H1 (cell line): ENCODE measurements around the gene MISFA. TPM values are rescaled to one million over a fixed set of nuclear protein-coding genes. Genes with fewer than 3 reads are reported as not detected.
"Not testable (repeated sequence)": the region's sequence is repeated elsewhere in the genome, so short reads cannot be mapped to it uniquely, and the experiment has no call there.

ENCODE experiments used
- CTCF ChIA-PET: fragments of 300-600 bp; sonication (Branson Sonifier 250); formaldehyde crosslinking; loops from one replicate; lab custom pipeline; 2021; ENCODE audit not compliant: partially characterized antibody; lab: Charles Lee
- POLR2A ChIA-PET: fragments of 300-600 bp; sonication (Branson Sonifier 250); formaldehyde crosslinking; loops from one replicate; lab custom pipeline; 2021; ENCODE audit warnings: inconsistent platforms; ENCODE audit not compliant: partially characterized antibody; lab: Charles Lee
- DNase-seq, 2 experiments: peaks; one replicate each; pipeline versions ENCODE4 v3.0.0 to v3.0.0-alpha.2; 2010 to 2022; ENCODE audit warnings: low spot score in 2 of 2, low read depth in 1 of 2, mixed read lengths in 1 of 2
- FAIRE-seq: peaks from 2 replicates; lab custom pipeline; 2011; peaks lifted over from hg19 to GRCh38; lab: Jason Lieb, UNC
- H2AFZ ChIP-seq: 2 replicates; pipeline ENCODE4 v1.8.1; 2012; ENCODE audit warnings: low read length, inconsistent platforms
- H2AK5ac ChIP-seq: 2 replicates; pipeline ENCODE4 v1.6.1; 2013; ENCODE audit warnings: low read depth, low read length
- H2BK120ac ChIP-seq: replicated peaks from 2 replicates; pipeline ENCODE3; 2013; ENCODE audit warnings: low read depth, low read length, inconsistent platforms
- H2BK12ac ChIP-seq: 2 replicates; pipeline ENCODE4 v1.6.1; 2013; ENCODE audit warnings: low read depth, low read length
- H2BK15ac ChIP-seq: 2 replicates; pipeline ENCODE4 v1.6.1; 2013; ENCODE audit warnings: low read length
- H2BK20ac ChIP-seq: 2 replicates; pipeline ENCODE4 v1.6.1; 2013; ENCODE audit warnings: low read length
- H2BK5ac ChIP-seq: 2 replicates; pipeline ENCODE4 v1.6.1; 2013; ENCODE audit warnings: low read depth, low read length
- H3K14ac ChIP-seq: 2 replicates; pipeline ENCODE4 v1.6.1; 2013; ENCODE audit warnings: inconsistent platforms; ENCODE audit not compliant: insufficient read length
- H3K18ac ChIP-seq: 2 replicates; pipeline ENCODE4 v1.6.1; 2013; ENCODE audit warnings: low read length; ENCODE audit errors: extremely low read depth
- H3K23ac ChIP-seq: 2 replicates; pipeline ENCODE4 v1.6.1; 2013; ENCODE audit warnings: inconsistent platforms; ENCODE audit not compliant: insufficient read length
- H3K23me2 ChIP-seq: 2 replicates; pipeline ENCODE4 v1.6.1; 2013; ENCODE audit warnings: low read depth, low read length
- H3K27ac ChIP-seq: 2 replicates; pipeline ENCODE4 v1.6.1; 2011; ENCODE audit warnings: low read depth, low read length, inconsistent platforms
- H3K27me3 ChIP-seq, 4 experiments: replicated peaks in 1 of 4; 1 replicate in 1 of 4; 2 replicates in 3 of 4; pipeline versions ENCODE4 v1.6.1 to v1.8.1; 2011 to 2013; ENCODE audit warnings: low read length in 3 of 4, mild to moderate bottlenecking in 3 of 4, inconsistent platforms in 2 of 4, mixed read lengths in 2 of 4, moderate library complexity in 1 of 4; ENCODE audit not compliant: control insufficient read depth in 3 of 4, insufficient read depth in 3 of 4; ENCODE audit errors: extremely low read depth in 1 of 4
- H3K36me3 ChIP-seq, 4 experiments: 2 replicates each; pipeline versions ENCODE4 v1.6.1 to v1.8.1; 2011 to 2013; ENCODE audit warnings: mild to moderate bottlenecking in 4 of 4, low read length in 3 of 4, moderate library complexity in 2 of 4, control low read depth in 1 of 4, inconsistent platforms in 1 of 4; ENCODE audit not compliant: insufficient read depth in 4 of 4, control insufficient read depth in 2 of 4
- H3K4ac ChIP-seq: replicated peaks from 2 replicates; pipeline ENCODE3; 2013; ENCODE audit warnings: low read length, low read depth, mixed read lengths, inconsistent platforms; ENCODE audit not compliant: insufficient read length
- H3K4me1 ChIP-seq, 4 experiments: replicated peaks in 1 of 4; 1 replicate in 1 of 4; 2 replicates in 3 of 4; pipeline versions ENCODE4 v1.6.1 to v1.8.1; 2011 to 2013; ENCODE audit warnings: low read length in 3 of 4, inconsistent platforms in 2 of 4, mixed read lengths in 1 of 4; ENCODE audit not compliant: insufficient read depth in 4 of 4, control insufficient read depth in 3 of 4
- H3K4me2 ChIP-seq, 2 experiments: 2 replicates each; pipeline versions ENCODE4 v1.6.1 to v1.8.1; 2011 to 2013; ENCODE audit warnings: low read depth in 2 of 2, low read length in 2 of 2, control low read depth in 1 of 2, inconsistent platforms in 1 of 2, mild to moderate bottlenecking in 1 of 2; ENCODE audit not compliant: insufficient read depth in 1 of 2
- H3K4me3 ChIP-seq, 4 experiments: fragments of 200-600, 300-600 bp in 1 of 4; sonication (generic), shearing (Covaris generic), sonication (Bioruptor Twin) in 1 of 4; 2 replicates each; pipeline versions ENCODE4 v1.5.1 to v1.8.1; 2011 to 2016; ENCODE audit warnings: low read length in 4 of 4, low read depth in 3 of 4, control low read depth in 2 of 4, inconsistent platforms in 2 of 4, mild to moderate bottlenecking in 2 of 4, mixed read lengths in 1 of 4, moderate library complexity in 1 of 4; ENCODE audit not compliant: insufficient read depth in 2 of 4; ENCODE audit errors: extremely low read depth in 1 of 4
- H3K56ac ChIP-seq: replicated peaks from 2 replicates; pipeline ENCODE3; 2013; ENCODE audit warnings: low read depth, mild to moderate bottlenecking, mixed read lengths, low read length, inconsistent platforms; ENCODE audit not compliant: insufficient read length
- H3K79me1 ChIP-seq: 2 replicates; pipeline ENCODE4 v1.6.1; 2013; ENCODE audit warnings: low read depth, low read length, control low read depth
- H3K79me2 ChIP-seq, 2 experiments: 2 replicates each; pipeline versions ENCODE4 v1.6.1 to v1.8.1; 2012 to 2013; ENCODE audit warnings: low read length in 2 of 2, mild to moderate bottlenecking in 2 of 2, inconsistent platforms in 1 of 2; ENCODE audit not compliant: insufficient read depth in 2 of 2, control insufficient read depth in 1 of 2
- H3K9ac ChIP-seq, 4 experiments: replicated peaks in 1 of 4; 1 replicate in 1 of 4; 2 replicates in 3 of 4; pipeline versions ENCODE4 v1.6.1 to v1.8.1; 2011 to 2013; ENCODE audit warnings: low read depth in 3 of 4, low read length in 3 of 4, control low read depth in 2 of 4, mild to moderate bottlenecking in 2 of 4, moderate library complexity in 2 of 4, inconsistent platforms in 1 of 4; ENCODE audit errors: extremely low read depth in 1 of 4
- H3K9me3 ChIP-seq, 2 experiments: 2 replicates each; pipeline versions ENCODE4 v1.6.1 to v1.8.1; 2012 to 2013; ENCODE audit warnings: mild to moderate bottlenecking in 2 of 2, moderate library complexity in 2 of 2, control low read depth in 1 of 2, inconsistent platforms in 1 of 2, low read depth in 1 of 2, low read length in 1 of 2, mixed read lengths in 1 of 2; ENCODE audit not compliant: insufficient read depth in 2 of 2
- H4K20me1 ChIP-seq, 2 experiments: replicated peaks in 1 of 2; 2 replicates each; pipeline versions ENCODE3 to v1.8.1; 2011 to 2013; ENCODE audit warnings: inconsistent platforms in 2 of 2, low read length in 2 of 2, mild to moderate bottlenecking in 1 of 2; ENCODE audit not compliant: insufficient read depth in 2 of 2, control insufficient read depth in 1 of 2
- H4K5ac ChIP-seq: 2 replicates; pipeline ENCODE4 v1.6.1; 2013; ENCODE audit warnings: low read length, low read depth, mixed read lengths, inconsistent platforms; ENCODE audit not compliant: insufficient read length
- H4K8ac ChIP-seq: 2 replicates; pipeline ENCODE4 v1.8.0; 2013; ENCODE audit warnings: mild to moderate bottlenecking, moderate library complexity, low read length, inconsistent platforms; ENCODE audit not compliant: insufficient read depth; ENCODE audit errors: extremely low read depth
- H4K91ac ChIP-seq: replicated peaks from 2 replicates; pipeline ENCODE3; 2013; ENCODE audit warnings: low read length, mixed read lengths, inconsistent platforms; ENCODE audit not compliant: insufficient read length
- WGBS, 2 experiments: shearing (Covaris generic) in 1 of 2; methylation state at CpG; one replicate each; pipeline versions ENCODE4 v1.1.6 to v1.1.7; 2013 to 2015; ENCODE audit warnings: low lambda C conversion rate in 2 of 2, mixed read lengths in 2 of 2, inconsistent platforms in 1 of 2, low coverage in 1 of 2, missing lambda C conversion rate in 1 of 2; ENCODE audit not compliant: insufficient replicate concordance in 2 of 2, insufficient coverage in 1 of 2, insufficient read length in 1 of 2; ENCODE audit errors: extremely low coverage in 1 of 2, missing lambda C conversion rate in 1 of 2; 5-methylcytosine and 5-hydroxymethylcytosine counted together
- polyA plus RNA-seq, 7 experiments: library from polyadenylated mRNA; depleted of rRNA in 3 of 7; stranded (reverse) in 5 of 7; unstranded in 2 of 7; fragments of >200 nt in 5 of 7; fragments of 200-250 nt in 2 of 7; gene quantifications; 1 replicate in 5 of 7; 2 replicates in 1 of 7; 4 replicates in 1 of 7; pipeline versions ENCODE4 v1.2.1 to v1.2.3, GENCODE V29; 2011 to 2013; ENCODE audit warnings: missing spikeins in 2 of 7, mixed read lengths in 2 of 7
- total RNA-seq: library from RNA; stranded (reverse); fragmentation: NEBNext Ultra II Directional; extraction: Animal tissue kit (Norgen Biotek cat#: 25700); gene quantifications from 2 replicates; pipeline ENCODE4 v1.2.1, GENCODE V29; 2021

MISFA gene
- total and polyA plus RNA-seq, 2 of the 8 experiments (the other 6 are each of a cell fraction or from before 2014, with no cell fraction given) = 0.51 to 3.8 TPM

DNA sequence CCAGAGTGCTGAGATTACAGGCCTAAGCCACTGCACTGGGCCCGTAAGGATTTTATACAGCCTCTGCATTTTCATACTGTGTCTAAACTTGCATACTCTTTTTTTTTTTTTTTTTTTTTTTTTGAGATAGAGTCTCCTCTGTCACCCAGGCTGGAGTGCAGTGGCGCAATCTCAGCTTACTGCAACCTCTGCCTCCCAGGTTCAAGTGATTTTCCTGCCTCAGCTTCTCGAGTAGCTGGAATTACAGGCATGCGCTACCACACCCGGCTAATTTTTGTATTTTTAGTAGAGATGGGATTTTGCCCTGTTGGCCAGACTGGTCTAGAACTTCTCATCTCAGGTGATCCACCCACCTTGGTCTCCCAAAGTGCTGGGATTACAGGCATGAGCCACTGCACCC lies 5.5 kb upstream of the MISFA start:
- H3K4me3 ChIP-seq, H2BK15ac ChIP-seq, H3K18ac ChIP-seq, H3K9me3 ChIP-seq, H2AK5ac ChIP-seq, H4K20me1 ChIP-seq, H3K23me2 ChIP-seq, FAIRE-seq, POLR2A ChIA-PET, H3K4me1 ChIP-seq, H3K14ac ChIP-seq, H4K5ac ChIP-seq, H3K56ac ChIP-seq, DNase-seq, H3K27me3 ChIP-seq, H2AFZ ChIP-seq, H3K27ac ChIP-seq, H3K9ac ChIP-seq, H3K4ac ChIP-seq, H4K8ac ChIP-seq, H4K91ac ChIP-seq, H3K79me1 ChIP-seq, H2BK5ac ChIP-seq, H3K36me3 ChIP-seq, H3K4me2 ChIP-seq, H2BK120ac ChIP-seq, H3K23ac ChIP-seq, H2BK20ac ChIP-seq, H2BK12ac ChIP-seq: not testable (repeated sequence)
- peaks cover 2 to 34% of the 10 kb centered on the region in 2 experiments; a peak in 2 of 4 replicates for H3K79me2 ChIP-seq
- 93% methylated on average over 4 of the region's 5 CpGs; no CpG with 5 or more reads in 1 of the 2 experiments for WGBS, 2 experiments
- CTCF ChIA-PET = interaction anchor here (0.7 kb wide), 1 partner anchor 201 kb away, joined by 3 read pairs; no protein-coding TSS in a partner anchor
